Breast epithelium (tissue), 3 donors: ENCODE measurements around the gene FAM53A.

Experiments
- CTCF ChIP-seq, 3 donors: fragments of 450-650 bp; IDR thresholded peaks; one replicate each; pipeline ENCODE4 v1.5.1; 2016 to 2017; ENCODE audit warnings: antibody characterized with exemption in 3 of 3, mild to moderate bottlenecking in 3 of 3, moderate library complexity in 3 of 3
- POLR2A ChIP-seq: fragments of 450-650 bp; IDR thresholded peaks from one replicate; pipeline ENCODE4 v1.6.1; 2016; ENCODE audit warnings: antibody characterized with exemption, mild to moderate bottlenecking, moderate library complexity
- POLR2AphosphoS5 ChIP-seq, 3 donors: sonication (generic); formaldehyde crosslinking; IDR thresholded peaks; one replicate each; pipeline ENCODE4 v1.6.1; 2017; ENCODE audit warnings: antibody characterized with exemption in 3 of 3

GRCh38 chr4:1640190-1640589, 43.9 kb downstream of the FAM53A start:
- no peak for TF ChIP-seq POLR2A
- TF ChIP-seq CTCF (IDR thresholded peaks at IDR 0.05) = no peak
- no peak for TF ChIP-seq POLR2AphosphoS5 (IDR thresholded peaks at IDR 0.05)
